Measurements from ENCODE around the gene ETV4.
A peak's percentile ranks its signal among the peaks of the same experiment; 100 is the strongest.

Gene ETV4

DNA sequence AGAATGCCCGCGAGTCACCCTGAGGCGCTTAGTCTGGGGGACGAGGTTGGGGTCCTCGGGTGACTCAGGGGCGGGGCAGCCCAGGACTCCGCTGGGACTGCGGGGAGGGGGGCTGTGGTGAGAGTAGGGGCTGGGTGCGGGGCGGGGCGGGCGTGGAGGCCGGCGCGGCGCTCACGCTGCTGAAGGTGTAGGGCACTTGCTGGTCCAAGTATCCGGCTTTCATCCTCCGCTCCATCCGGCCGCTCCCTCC lies 832 bp downstream of the ETV4 start:
- peaks cover 90% of the 10 kb centered on the region for H3K27me3 Mint-ChIP-seq
- no peak overlapping the region for H3K27ac Mint-ChIP-seq
- CTCF ChIA-PET = no interaction called here
- H3K9me3 Mint-ChIP-seq = no peaks in the 10 kb centered on the region
- peak; percentile 70 for DNase-seq
- peak overlapping the region; percentile 68 for H3K4me3 Mint-ChIP-seq
- no peaks in the 10 kb centered on the region for H3K36me3 Mint-ChIP-seq
- peaks cover 20% of the 10 kb centered on the region for H3K4me1 Mint-ChIP-seq

DNA sequence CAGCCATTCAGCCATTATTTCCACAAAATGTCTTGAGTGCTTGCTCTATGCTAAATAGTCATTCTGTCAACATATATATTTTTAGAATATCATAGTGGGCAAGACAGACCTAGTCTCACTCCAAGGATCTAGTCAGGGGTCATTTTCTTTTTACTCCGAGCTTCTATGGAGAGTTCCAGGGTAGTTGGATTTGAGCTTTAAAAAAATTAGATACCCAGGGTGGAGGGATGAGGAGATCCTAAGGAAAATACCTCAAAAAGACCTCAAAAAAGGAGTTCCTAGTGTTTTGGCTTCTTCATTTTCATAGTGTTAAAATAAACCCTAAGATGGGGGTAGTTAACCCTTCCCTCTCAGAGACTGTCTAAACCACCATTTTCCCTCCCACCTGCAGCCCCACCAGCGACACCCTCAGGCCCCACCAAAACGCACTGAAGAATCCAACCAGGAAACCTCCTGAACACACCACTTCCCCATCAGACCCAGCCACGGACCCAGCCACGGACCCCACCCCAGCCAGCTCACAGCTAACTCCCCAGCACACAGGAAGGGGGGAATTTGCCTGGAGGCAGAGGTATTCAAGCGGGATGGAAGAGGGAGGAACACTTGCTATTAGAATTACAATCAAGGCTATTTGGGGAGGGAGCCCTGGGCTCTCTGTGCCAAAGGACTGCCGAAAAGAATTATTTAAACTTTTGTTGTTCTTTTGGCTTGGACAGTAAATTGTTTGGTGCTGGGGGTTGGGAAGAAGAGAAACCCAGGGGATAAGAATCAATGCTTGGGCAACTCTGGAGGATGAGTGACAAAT lies 2.2 kb downstream of the ETV4 start:
- no peak for DNase-seq
- CTCF ChIA-PET = interaction anchor here (1.3 kb wide), 1 partner anchor 130 kb away, joined by 3 read pairs; no protein-coding TSS in a partner anchor
- Mint-ChIP-seq H3K9me3 (no peaks in the 10 kb centered on the region), H3K4me3 (peak overlapping the region; percentile 36), H3K27me3 (peaks cover 79% of the 10 kb centered on the region), H3K4me1 (peaks cover 20% of the 10 kb centered on the region), H3K36me3 (no peaks in the 10 kb centered on the region), H3K27ac (no peak overlapping the region)

DNA sequence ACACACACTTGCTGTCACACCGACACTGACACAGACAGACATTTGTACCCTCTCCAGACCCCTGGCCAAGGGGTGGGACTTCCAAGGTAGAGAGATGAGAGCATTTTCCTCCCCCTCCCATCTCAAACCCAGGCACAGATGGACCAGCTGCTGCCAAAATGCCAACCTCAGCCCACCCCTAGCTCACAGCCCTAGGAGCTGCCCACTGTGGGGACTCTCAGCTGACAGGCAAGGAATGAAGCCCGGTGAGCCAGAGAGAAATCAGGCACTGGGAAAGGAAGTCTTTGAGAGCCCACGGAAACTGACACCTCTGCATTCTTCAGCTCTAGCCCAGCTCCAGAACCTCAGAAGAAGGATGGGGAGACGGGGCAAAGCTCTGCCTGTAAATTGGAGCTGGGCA lies 2.8 kb downstream of the ETV4 start:
- H3K4me1 Mint-ChIP-seq = peaks cover 20% of the 10 kb centered on the region
- H3K27ac Mint-ChIP-seq = no peak overlapping the region
- H3K9me3 Mint-ChIP-seq = no peaks in the 10 kb centered on the region
- H3K27me3 Mint-ChIP-seq = peaks cover 72% of the 10 kb centered on the region
- no peak overlapping the region for H3K4me3 Mint-ChIP-seq
- DNase-seq = no peak
- CTCF ChIA-PET = interaction anchor here (1.3 kb wide), 1 partner anchor 130 kb away, joined by 3 read pairs; no protein-coding TSS in a partner anchor
- H3K36me3 Mint-ChIP-seq = no peaks in the 10 kb centered on the region

DNA sequence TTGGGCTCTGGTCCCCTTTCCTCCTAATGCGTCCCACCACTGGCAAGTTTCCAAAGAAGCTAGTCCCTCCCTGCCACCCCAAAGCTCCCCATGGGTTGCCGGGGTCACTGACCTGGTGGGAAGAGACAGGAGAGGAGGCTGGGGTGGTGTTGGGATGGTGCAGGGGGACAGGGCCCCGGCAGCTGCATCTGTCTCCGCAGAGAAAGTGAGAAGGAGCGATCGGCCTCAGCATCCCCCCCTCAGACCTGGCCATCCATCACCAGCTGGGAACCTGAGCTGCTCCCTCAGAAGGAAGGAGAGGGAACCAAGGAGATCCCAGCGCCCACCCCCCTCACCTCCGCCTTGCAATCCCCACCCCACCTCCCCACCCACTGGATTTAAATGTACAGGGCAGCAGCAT lies 3.3 kb downstream of the ETV4 start:
- Mint-ChIP-seq H3K4me1 (peaks cover 20% of the 10 kb centered on the region), H3K27me3 (peaks cover 67% of the 10 kb centered on the region), H3K4me3 (no peak overlapping the region), H3K9me3 (no peaks in the 10 kb centered on the region), H3K36me3 (no peaks in the 10 kb centered on the region), H3K27ac (no peak overlapping the region)
- no peak for DNase-seq
- CTCF ChIA-PET = no interaction called here

DNA sequence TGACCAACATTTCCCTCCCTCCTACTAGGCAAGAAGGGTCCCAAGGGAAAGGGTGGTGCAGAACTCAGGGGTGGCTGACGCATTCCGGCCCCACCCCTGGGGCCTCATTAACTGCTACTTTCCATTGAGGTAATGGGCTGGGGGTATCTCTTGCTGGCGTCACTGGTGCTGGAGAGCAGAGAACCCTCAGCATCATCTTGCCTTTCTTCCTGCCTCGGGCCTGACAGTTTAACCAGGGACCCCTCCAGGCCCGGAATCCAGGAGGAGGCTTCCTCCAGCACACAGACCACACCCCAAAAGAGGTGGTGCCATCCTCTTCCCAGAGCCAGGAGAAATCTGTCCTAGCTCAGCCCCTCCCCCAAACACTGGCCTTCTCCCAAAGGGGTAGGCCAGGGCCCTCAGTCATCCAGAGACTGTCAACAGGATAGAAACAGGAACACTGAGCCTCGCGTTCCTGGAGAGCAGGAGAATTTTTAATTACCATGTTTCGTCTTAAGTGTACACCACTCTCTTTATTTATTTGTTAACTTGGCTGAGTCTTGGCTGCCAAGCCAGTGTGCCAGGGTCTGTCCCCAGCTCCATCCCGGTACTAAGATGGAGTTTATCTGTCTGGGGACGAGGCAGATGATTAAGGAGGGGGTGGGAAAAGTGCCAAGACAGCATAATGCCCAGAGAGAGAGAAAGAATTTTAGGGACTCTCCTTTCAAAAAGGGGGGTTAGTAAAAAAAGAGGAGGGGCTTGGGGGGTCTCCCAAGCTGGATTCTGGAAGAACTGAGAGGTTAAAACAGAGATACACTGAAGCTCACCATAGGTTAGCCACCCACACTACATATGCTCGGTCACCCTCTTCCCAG lies 5.1 kb downstream of the ETV4 start:
- peaks cover 51% of the 10 kb centered on the region for H3K27me3 Mint-ChIP-seq

DNA sequence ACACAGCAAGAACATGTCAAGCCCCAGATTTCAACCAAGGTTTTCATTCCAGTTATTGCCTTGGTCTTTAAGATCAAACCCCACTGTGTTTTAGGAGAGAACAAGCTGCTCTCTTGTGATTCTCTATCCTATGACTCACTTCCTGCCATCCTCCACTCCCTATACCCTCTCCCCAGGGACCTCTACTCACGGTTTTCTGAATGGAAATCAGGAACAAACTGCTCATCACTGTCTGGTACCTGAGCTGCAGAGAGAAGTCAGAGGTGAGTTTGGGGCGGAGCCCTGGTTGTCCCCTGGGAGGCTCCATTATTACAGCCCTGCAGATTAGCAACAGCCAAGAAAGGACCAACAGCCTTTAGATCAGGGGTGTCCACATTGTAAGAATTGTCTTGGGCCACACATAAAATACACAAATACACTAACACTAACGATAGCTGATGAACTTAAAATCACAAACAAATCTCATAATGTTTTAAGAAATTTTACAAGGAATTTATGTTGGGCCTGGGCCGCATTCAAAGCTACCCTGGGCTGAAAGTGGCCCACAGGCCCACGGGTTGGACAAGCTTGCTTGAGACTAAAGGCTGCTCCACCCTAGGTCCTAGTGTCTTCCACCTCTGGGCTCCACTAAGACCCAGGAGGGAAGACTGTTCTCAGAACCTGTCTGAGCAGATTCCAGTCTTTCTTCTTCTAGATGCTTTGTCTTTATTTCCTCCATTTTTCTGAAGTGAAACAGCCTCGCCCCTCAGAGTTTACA lies 9.7 kb downstream of the ETV4 start:
- no peak overlapping the region for H3K27ac Mint-ChIP-seq

More for the DNA sequence above, 5.1 kb downstream of the ETV4 start:
- DNase-seq = no peak
- H3K4me1 Mint-ChIP-seq = peaks cover 10% of the 10 kb centered on the region
- no peaks in the 10 kb centered on the region for H3K36me3 Mint-ChIP-seq
- H3K27ac Mint-ChIP-seq = no peak overlapping the region
- no peak overlapping the region for H3K4me3 Mint-ChIP-seq
- H3K9me3 Mint-ChIP-seq = no peaks in the 10 kb centered on the region
- CTCF ChIA-PET = no interaction called here

DNA sequence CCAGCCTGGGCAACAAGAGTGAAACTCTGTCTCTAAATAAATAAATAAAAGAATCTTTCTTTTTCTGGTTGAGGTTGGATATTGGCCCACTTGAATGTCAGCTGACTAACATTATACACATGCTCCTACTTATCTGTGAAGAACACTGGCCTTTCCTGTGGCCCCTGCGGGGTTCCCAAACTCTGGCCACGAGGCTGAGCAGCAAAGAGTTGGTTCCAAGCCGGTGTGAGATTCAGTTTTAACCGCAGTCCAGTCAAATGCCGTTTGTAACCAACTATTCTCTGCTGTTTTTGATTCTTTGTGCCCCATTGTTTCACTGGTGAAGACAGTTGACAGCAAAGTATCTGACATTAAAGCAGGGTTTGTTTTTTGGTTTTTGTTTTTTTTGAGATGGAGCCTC lies 11.2 kb downstream of the ETV4 start:
- Mint-ChIP-seq H3K27me3 (no peaks in the 10 kb centered on the region), H3K27ac (no peak overlapping the region), H3K4me1 (peaks cover 11% of the 10 kb centered on the region), H3K9me3 (no peaks in the 10 kb centered on the region), H3K36me3 (no peaks in the 10 kb centered on the region), H3K4me3 (no peak overlapping the region)
- no peak for DNase-seq
- CTCF ChIA-PET = no interaction called here

More for the DNA sequence above, 9.7 kb downstream of the ETV4 start:
- peaks cover 6% of the 10 kb centered on the region for H3K4me1 Mint-ChIP-seq
- CTCF ChIA-PET = interaction anchor here (0.9 to 1.0 kb wide), 2 partner anchors 8 to 41 kb away, joined by 3 read pairs; no protein-coding TSS in a partner anchor
- H3K4me3 Mint-ChIP-seq = no peak overlapping the region
- no peak for DNase-seq
- H3K36me3 Mint-ChIP-seq = no peaks in the 10 kb centered on the region
- no peaks in the 10 kb centered on the region for H3K9me3 Mint-ChIP-seq
- H3K27me3 Mint-ChIP-seq = peaks cover 6% of the 10 kb centered on the region

DNA sequence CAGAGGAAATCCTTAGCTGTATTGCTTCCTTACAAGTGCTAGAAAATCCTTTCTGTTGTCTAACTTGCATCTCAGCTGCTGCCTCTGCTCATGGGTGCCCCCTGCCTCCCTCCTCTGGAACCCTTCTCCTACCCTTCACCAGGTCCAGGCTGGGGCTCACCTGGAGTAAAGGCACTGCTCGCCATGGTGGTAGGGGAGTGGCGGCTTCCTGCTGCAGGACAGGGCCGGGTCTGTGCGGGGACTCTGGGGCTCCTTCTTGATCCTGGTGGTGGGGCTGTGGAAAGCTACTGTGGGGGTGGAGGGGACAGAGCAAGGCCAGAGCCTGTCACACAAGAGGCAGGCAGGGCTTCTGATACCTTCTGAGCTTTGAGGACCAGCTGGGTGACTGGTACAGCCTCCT lies 12.4 kb downstream of the ETV4 start:
- no peaks in the 10 kb centered on the region for H3K36me3 Mint-ChIP-seq
- no peak for DNase-seq
- no peak overlapping the region for H3K4me3 Mint-ChIP-seq
- CTCF ChIA-PET = no interaction called here
- H3K4me1 Mint-ChIP-seq = peaks cover 17% of the 10 kb centered on the region
- H3K9me3 Mint-ChIP-seq = no peaks in the 10 kb centered on the region
- no peak overlapping the region for H3K27ac Mint-ChIP-seq
- no peaks in the 10 kb centered on the region for H3K27me3 Mint-ChIP-seq

DNA sequence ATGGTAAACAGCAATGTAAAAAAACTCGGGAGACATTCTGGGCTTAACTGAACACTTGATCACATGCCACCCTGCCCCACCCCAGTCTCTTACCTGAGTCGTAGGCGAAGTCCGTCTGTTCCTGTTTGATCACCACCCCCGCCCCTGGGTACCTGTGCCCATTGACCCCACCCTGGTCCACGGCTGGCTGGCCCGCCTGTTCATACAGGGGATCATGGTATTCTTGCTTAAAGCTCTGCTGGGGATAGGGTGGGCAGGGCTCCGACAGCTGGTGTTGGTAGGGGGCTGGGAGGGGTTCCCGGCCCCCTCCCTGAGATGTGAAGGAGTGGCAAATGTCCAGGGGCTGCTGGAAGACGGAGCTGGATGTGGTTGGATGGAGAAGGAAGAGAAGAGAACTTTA lies 13.6 kb downstream of the ETV4 start:
- Mint-ChIP-seq H3K4me3 (no peak overlapping the region), H3K36me3 (no peaks in the 10 kb centered on the region), H3K27ac (no peak overlapping the region), H3K9me3 (no peaks in the 10 kb centered on the region), H3K27me3 (no peaks in the 10 kb centered on the region), H3K4me1 (peaks cover 17% of the 10 kb centered on the region)
- DNase-seq = no peak
- CTCF ChIA-PET = no interaction called here

DNA sequence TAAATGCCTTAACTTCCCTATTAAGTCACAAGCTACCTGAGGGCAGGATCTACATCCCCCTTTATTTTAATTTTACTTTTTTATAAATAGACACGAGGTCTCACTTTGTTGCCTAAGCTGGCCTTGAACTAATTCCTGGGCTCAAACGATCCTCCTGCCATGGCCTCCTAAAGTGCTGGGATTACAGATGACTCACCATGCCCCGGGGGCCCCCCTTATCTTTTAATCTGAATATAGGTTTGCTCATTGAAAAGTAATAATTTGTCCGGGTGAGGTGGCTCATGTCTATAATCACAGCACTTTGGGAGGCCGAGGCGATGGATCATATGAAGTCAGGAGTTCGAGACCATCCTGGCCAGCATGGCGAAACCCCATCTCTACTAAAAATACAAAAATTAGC lies 14.2 kb downstream of the ETV4 start:
- no peak for DNase-seq
- Mint-ChIP-seq H3K4me3 (no peak overlapping the region), H3K27ac (no peak overlapping the region), H3K27me3 (no peaks in the 10 kb centered on the region), H3K4me1 (peaks cover 17% of the 10 kb centered on the region), H3K36me3 (no peaks in the 10 kb centered on the region), H3K9me3 (no peaks in the 10 kb centered on the region)
- CTCF ChIA-PET = interaction anchor here (0.8 to 1.8 kb wide), 2 partner anchors 12 to 29 kb away, joined by 3 to 4 read pairs; no protein-coding TSS in a partner anchor

DNA sequence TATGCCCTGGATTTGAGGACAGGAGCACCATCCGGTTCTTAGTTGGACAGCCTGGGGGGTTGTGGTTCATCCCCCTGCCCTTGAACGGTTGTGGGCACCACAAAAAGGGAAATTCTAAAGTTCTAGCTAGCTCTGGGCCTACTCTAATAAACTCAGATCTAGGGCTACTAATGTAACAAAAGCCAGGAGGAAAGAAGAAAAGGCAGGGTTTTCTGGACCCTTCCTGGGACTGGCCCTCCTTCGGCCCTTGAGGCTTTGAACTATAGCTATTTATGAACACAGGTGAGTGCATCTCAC lies 15.1 kb downstream of the ETV4 start:
- Mint-ChIP-seq H3K27ac (no peak overlapping the region), H3K9me3 (no peaks in the 10 kb centered on the region), H3K27me3 (no peaks in the 10 kb centered on the region), H3K4me1 (peaks cover 14% of the 10 kb centered on the region), H3K4me3 (no peak overlapping the region), H3K36me3 (peaks cover 2% of the 10 kb centered on the region)
- CTCF ChIA-PET = interaction anchor here (0.8 to 1.8 kb wide), 2 partner anchors 11 to 28 kb away, joined by 3 to 4 read pairs; no protein-coding TSS in a partner anchor
- no peak for DNase-seq

DNA sequence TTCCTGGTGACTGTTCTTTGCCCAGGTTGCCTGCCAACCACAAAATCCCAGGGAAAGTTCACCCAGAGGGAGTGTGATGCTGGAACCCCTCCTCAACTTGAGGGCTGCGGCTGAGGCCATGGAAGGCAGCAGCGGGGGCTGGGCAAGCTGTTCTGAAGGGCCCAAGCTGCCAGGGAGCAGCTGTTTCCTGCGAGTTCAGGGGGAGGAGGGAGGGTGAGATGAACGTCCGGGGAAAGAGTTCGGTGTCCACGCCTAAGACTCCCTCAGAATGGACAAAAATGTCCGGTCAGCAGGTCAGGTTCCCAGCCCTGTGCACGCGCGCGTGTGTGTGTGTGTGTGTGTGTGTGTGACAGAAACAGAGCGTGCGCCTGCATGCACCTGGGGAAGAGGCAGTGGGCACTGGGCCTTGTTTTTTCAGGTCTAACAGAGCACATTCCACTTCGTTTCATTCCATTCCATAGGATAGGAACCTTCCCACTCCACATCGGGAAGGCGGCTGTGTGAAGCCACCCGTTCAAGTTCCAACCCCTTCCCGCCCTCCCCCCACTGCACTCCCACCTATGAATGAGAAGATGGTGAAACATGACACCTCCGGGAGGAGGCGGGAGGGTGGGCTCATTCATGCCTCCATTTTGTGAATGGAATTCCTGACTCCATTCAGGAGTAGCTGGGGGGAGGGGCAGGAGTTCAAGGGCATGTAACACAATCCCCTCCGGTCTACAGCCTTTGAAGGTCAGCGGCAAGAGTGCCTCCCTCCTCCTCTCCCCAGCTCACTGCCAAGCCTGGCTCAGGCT lies 15.7 kb downstream of the ETV4 start:
- Mint-ChIP-seq H3K27me3 (no peaks in the 10 kb centered on the region), H3K9me3 (no peaks in the 10 kb centered on the region), H3K4me1 (peaks cover 11% of the 10 kb centered on the region), H3K27ac (no peak overlapping the region), H3K36me3 (peaks cover 3% of the 10 kb centered on the region), H3K4me3 (no peak overlapping the region)
- no peak for DNase-seq
- CTCF ChIA-PET = interaction anchor here (1.8 kb wide), 1 partner anchor 10 kb away, joined by 4 read pairs; no protein-coding TSS in a partner anchor

DNA sequence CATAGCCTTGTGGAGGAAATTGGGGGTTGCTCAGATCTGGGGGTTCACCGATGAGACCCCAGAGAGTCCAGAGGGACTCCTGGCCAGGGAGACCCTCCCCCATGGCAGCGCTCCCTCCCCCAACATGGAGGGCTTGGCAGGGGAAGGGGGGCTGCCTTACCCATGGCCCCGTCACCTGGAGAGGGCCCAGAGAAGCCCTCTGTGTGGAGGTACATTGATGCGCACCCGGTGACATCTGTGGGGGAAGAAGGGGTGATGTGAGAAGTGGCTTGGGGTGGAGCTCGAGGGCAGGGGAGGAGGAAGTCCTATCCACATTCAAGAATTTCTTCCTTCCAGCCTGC lies 16.2 kb downstream of the ETV4 start:
- Mint-ChIP-seq H3K27ac (no peak overlapping the region), H3K27me3 (no peaks in the 10 kb centered on the region), H3K36me3 (peaks cover 3% of the 10 kb centered on the region), H3K4me1 (peaks cover 11% of the 10 kb centered on the region), H3K9me3 (no peaks in the 10 kb centered on the region), H3K4me3 (no peak overlapping the region)
- no peak for DNase-seq
- CTCF ChIA-PET = no interaction called here

Data from activated naive CD4-positive, alpha-beta T cell treated with anti-CD3 and anti-CD28 coated beads, Interleukin-2, amount 10 ng/mL, durations not matched to agents 7 days and 5 days (primary cell).